GM18499 (cell line): ENCODE results near the gene DDX17.

Source experiments
- ATAC-seq: cut with Tn5 transposase; IDR thresholded peaks from one replicate; pipeline ENCODE4 v1.9.1; 2021; ENCODE audit warnings: moderate number of reproducible peaks; ENCODE audit not compliant: insufficient read depth, unreplicated experiment

Gene DDX17

GRCh38 chr22:38506118-38506962, at the start of gene DDX17:
TSS of gene DDX17 (minus strand) at chr22:38506311.
- ATAC-seq: peak; percentile 73

GRCh38 chr22:38554281-38554680, 48.2 kb upstream of the DDX17 start:
- no peak for ATAC-seq

- ATAC-seq: no peak
These were observed 43.2 kb upstream of the DDX17 start for GRCh38 chr22:38549101-38549894.

DNA sequence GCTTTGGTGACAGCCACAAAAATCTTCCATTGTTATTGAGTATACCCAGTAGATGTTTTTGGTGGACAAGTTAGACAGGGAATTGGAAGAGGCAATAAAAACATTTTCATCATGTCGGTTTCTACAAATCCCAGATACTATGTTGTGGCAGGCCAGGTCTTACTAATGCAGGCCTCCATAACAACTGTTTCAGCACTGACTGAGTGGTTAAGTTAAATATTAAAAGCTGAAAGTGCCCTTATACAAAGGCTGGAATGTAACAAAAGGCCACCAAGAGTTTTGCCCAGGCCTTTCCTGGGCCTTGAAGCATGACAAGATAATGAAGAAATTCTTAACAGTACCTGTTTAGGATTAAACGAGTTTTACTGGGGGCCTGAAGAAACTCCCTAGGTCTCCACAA, 34.6 kb upstream of the DDX17 start:
- ATAC-seq: no peak

GRCh38 chr22:38531251-38531938, 25.3 kb upstream of the DDX17 start:
- ATAC-seq: no peak

DNA sequence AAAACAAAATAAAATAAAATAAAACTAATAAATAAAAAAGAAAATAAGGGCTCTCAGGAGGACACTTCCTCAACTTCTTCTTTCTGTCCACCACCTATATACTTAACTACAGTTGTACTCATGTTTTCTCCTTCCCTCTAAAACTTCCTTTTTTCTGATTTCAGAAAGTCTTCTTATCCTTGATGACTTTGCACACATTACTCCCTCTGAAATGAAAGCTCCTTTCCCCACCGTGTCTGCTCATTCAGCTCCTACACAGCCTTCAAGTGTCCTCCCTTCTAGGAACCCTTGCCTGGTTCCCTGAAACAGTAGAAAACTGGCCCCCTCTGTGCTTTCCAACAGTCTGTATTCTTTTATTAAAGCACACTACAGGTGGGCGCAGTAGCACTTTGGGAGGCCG, 18.3 kb upstream of the DDX17 start:
- ATAC-seq: no peak

- no peak for ATAC-seq
These were observed 17.4 kb upstream of the DDX17 start for GRCh38 chr22:38523479-38523878.

DNA sequence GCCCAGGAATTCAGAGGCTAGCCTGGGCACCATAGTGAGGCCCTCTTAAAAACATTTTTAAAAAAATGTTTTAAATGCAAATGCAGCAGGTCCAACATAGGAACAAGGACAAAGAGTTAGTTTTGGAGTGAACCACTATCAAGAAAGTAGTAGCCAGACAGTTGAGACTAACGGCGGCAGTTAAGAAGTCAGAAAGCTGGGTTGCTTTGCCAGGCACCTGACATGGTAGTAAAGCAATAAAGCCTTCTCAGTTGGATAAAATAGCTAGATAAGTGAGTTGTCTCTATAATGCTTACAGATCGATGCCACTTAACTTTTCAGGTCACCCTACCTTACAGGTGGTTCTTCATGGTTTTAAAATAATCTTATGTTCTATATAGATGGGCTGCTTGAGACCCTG, 16.9 kb upstream of the DDX17 start:
- ATAC-seq: no peak

GRCh38 chr22:38519453-38520250, 13.5 kb upstream of the DDX17 start:
- no peak for ATAC-seq

GRCh38 chr22:38518620-38519019, 12.5 kb upstream of the DDX17 start:
- ATAC-seq: no peak

DNA sequence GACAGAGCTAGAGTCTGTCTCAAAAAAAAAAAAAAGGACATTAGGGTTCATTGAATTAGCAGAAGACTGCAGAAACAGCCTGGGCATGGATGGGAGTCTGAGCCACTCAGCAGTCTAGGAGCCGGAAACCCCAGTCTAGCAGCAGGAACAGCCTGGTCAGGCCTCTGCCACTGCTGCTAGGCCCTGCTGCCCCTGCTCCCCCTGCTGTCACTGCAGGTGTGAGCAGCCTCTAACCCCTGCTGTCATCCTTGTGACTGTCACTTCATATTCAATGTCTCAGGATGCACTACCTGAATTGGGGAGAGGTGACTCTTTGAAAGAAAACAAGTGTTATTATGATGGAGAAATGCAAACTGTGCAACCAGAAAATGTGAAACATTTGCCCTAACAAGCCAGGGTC, 7.0 kb upstream of the DDX17 start:
- no peak for ATAC-seq

GRCh38 chr22:38510416-38510970, 4.4 kb upstream of the DDX17 start:
- no peak for ATAC-seq

DNA sequence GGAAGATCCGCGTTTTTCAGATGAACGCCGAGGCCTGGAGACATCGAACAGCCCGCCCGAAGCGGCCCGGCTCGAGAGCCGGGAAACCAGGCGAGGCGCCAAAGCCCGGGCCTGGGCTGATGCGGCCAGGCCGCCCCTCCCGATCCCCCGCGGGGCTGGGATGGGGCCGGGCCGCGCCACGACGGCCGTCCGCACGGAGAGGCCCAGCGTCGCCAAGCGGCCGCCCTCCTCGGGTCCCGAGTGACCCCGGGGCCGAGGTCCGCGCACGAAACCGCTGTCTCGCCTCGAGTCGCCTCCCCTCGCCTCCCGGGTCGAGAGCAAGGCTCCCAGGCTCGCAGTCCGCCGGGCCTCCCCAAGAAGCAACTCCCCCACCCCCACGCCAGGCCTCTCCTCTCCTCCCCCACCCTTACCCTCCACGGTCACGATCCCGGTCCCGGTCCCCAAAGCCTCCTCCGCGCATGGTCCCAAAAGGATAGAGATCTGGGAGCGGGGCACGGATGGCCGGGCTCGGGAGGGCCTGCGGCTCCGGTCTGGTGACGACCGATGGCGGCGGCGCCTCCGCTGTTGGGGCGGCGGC, 482 bp downstream of the DDX17 start:
- ATAC-seq: peak; percentile 19

DNA sequence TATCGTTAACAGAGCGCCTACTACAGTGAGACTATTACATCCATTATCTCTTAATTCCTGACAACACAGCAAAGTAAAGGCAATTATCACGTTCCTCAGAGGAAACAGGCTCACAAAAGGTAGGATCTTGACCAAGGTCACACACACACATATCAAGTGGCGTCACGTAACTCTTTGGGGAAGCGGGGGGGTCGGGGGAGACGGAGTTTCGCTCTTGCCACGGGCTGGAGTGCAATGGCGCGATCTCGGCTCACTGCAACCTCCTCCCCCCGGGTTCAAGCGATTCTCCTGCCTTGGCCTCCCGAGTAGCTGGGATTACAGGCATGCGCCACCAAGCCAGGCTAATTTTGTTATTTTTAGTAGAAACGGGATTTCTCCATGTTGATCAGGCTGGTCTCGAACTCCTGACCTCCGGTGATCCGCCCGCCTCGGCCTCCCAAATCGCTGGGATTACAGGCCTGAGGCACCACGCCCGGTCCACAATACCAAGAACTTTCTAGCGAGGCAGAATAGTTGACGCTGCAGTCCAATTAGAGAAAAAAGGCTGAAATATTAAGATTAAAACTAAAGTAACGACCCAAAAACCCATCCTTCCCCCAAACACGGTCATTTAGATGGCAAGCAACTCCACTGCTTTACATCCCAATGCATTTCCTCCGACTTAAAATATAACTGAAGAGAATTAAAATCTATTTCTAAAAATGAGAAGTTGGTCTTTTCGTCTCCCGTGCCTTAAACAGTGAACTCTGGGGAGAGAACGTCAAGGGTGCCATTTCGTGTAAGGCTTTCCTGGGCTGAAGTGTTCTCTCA, 1.2 kb downstream of the DDX17 start:
- no peak for ATAC-seq

- ATAC-seq: no peak
These were observed 3.1 kb downstream of the DDX17 start for GRCh38 chr22:38503021-38503420.

DNA sequence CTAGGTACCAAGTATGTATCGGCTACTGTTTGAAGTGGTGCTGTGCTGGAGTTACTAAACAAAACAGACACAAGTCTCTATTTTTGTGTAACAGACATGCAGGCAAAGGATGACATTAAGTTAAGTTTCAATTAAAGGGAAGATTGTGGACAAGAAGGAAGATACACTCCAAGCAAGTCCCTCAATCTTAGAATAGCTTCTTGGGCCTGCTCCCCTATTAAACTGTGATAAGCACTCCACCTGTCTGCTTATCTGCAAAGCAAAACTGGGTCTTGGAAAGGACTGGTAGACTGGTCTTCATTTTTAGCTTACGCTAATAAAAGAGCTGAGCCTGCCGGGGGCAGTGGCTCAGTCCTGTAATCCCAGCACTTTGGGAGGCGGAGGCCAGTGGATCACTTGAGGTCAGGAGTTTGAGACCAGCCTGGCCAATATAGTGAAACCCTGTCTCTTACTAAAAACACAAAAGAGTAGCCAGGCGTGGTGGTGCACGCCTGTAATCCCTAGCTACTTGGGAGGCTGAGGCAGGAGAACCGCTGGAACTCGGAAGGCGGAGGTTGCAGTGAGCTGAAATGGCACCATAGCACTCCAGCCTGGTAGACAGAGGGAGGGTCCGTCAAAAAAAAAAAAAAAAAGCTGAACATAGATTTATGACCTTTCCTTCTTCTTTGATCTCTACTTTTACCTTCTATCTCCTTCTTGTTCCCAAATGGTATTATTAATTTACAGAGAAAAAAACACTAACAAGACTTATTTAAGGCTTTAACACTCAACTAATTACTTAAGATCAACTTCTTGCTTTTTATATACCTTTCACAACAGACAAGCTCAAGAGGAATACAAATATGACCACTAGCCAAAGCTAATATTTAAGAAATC, 4.1 kb downstream of the DDX17 start:
- no peak for ATAC-seq

DNA sequence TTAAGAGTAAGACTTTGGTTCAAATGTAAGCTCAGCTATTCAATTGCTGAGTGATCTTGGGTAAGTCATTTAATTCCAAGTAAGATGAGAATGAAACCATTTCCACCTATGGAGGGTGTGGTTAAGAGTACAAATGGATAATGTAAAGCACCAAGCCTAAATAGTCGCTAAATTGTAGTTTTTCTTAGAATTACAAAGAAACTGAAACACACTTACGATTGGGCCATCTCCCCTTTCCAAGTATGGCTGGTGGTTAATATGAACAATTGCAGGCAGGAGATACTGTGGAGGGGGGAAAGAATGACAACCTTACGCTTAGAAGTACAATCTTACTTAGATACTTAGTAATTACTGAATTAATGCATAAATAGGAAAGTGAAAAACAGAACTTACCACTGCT, 8.2 kb downstream of the DDX17 start:
- no peak for ATAC-seq

DNA sequence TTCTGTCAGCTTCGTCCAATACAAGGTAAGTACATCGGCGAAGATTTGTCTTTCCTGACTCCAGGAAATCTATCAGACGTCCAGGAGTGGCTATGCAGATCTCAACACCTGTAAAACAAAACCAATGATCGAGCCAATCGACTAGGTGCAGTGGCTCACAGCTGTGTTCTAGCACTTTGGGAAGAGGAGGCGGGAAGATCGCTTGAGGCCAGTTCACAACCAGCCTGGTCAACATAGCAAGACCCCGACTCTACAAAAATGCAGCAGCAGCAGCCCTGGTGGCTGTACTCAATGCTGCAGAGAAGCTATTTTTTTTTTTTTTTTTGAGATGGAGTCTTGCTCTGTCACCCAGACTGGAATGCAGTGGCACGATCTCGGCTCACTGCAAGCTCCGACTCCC, 11.2 kb downstream of the DDX17 start:
- no peak for ATAC-seq
